RPMI7951 (cell line): ENCODE measurements around the gene EPS8. TPM values are rescaled to one million over a fixed set of nuclear protein-coding genes. Genes with fewer than 3 reads are reported as not detected.
"Not testable (repeated sequence)": the region's sequence is repeated elsewhere in the genome, so short reads cannot be mapped to it uniquely, and the experiment has no call there.

Source experiments
- DNase-seq: peaks from one replicate; pipeline ENCODE4 v3.0.0-alpha.2; 2012; ENCODE audit warnings: low read depth
- total RNA-seq: library from RNA; depleted of rRNA; stranded (reverse); fragments of >200 nt; shearing (Covaris generic); gene quantifications from 2 replicates; pipeline ENCODE4 v1.2.3, GENCODE V29; 2014

Gene EPS8
- total RNA-seq, 1 experiment from 2014 or later, result 38.4 TPM

DNA sequence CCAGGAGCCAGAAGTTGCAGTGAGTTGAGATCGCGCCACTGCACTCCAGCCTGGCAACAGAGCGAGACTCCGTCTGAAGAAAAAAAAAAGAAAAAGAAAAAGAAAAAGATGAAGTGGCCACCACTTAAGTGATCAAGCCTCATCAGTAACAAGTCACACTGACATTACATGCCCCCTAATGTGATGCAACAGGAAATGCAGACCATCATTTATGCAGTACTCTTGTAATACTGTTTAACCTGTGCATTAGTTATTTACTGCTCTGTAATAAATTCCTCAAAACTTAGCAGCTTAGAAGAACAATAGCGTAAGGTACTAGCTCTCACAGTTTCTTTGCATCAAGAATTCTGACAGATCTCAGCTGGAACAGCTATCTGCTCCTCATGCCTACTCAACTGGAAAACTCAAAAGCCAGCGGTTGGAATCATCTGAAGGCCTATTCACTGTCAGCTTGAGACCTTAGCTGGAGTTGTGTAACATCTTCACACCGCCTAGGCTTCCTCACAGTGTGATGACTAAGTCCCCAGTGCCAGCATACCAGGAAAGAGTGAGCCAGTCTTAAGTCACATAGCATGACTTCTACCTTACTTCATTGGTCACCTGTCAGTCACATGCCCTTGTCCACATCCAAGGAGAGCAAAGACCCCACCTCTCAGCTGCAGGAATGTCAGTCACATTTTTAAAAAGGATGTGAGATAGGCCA is 31.5 kb downstream of the EPS8 start:
- peak; percentile 92 for DNase-seq

DNA sequence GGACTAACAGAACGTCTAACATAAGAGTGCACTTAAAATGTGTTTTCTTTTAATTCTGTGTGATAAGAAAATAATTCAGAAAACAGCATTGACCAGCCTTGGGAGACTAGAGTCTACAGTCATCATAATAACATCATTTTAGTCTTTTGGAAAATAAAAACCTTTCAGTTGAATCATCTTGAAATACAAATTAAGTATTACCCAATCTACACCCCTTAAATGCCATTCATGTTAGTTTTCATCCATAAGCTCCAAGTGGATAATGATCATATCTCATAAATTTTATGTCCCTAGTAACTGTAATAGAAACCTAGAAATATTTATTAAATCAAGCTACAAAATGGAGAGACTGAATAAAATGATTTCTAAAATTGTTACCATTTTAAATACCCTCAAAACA is 32.4 kb downstream of the EPS8 start:
- no peak for DNase-seq

DNA sequence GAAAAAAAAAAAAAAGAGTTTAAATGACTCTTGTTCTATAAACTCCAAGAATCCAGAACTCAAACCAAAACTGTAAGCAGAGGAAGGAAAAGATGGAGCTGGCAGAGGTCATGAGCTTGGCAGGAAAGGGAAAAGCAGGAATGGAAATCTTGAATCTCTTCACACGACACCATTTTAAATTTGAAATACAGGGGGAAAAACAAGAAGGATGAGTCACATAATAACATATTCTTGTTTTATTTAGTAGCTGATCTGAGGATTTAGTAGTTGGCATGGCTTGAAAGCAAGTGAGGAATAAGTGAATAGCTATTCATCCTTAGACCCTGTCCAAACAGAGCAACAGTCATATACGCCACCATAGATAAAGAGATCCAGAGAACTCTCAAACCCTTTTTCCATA is 35.0 kb downstream of the EPS8 start:
- peak; percentile 33 for DNase-seq

DNA sequence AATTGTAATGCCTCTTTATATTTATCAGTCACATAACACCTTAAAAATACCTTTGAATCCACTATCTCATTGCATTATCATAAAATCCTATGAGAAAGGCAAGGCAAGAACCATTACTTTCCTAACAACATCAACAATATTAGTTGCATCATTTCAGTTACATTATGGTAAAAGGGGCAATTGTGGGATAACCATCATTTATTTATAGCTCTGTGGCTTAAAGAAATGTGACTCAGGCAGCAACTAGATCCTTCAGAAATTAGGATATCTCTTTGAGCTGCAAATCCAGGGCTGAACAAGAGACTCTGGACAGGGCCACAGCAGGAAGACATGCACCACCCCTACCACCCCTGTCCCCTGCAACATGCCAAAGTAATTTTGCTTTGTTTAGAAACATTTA is 36.4 kb downstream of the EPS8 start:
- DNase-seq, result peak; percentile 13

DNA sequence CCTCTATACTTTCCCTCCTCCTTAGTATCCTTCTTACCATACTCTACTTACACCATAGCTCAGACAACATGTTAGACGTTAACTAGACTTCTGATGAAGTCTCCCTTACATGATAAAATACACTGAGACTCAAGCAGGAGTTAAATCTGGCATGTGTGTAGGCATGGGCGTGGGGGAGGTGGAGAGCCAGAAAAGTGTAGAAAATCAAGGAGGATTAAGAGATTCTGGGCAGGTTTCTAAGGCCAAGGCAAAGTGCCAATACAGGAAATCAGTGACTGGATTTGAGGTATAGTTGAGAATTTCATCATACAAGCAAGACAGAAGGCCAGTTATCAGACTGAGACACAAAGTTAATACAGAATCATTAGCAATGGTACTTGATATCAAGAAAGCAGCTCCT is 37.4 kb downstream of the EPS8 start:
- no peak for DNase-seq

DNA sequence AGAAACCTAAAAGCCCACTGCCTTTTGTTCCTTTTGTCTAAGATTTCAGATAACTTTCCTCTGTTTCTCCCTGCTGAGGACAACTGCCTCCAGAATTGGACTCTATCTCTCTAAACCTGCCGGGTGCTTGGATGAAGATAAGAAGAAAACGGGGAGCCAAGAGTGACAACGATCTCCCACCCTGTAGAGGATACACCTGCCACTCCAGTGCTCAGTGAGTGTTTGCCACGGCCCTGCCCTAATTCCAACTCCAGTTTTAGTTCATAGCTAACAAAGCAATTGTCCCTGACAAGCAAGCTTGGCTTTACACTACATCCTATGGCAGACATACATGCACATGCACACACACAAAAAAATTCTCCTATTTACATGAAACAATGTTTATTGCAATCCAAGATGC is 39.3 kb downstream of the EPS8 start:
- DNase-seq, result no peak

DNA sequence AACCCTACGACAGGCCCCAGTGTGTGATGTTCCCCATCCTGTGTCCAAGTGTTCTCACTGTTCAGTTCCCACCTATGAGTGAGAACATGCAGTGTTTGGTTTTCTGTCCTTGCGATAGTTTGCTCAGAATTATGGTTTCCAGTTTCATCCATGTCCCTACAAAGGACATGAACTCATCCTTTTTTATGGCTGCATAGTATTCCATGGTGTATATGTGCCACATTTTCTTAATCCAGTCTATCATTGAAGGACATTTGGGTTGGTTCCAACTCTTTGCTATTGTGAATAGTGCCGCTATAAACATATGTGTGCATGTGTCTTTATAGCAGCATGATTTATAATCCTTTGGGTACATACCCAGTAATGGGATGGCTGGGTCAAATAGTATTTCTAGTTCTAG is 47.3 kb downstream of the EPS8 start:
- not testable (repeated sequence) for DNase-seq

DNA sequence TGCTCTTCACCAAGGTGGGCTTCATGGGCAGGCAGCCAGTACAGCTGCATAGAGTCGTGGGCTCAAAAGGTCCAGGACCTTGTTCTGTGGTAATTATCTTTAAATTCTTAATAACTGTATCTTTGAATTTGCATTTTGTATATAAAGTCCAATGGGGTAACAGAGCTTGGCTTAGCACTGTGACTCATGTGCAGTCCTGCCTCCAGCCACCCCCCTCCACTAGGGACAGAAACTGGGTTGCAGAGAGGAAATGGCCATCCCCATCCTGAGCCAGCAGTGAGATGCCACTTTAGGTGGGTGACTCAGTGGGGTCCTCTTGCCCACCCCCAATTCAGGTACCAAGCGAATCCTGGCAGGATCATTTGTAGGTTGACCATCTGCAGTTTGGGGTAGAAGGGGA is 48.1 kb downstream of the EPS8 start:
- no peak for DNase-seq

DNA sequence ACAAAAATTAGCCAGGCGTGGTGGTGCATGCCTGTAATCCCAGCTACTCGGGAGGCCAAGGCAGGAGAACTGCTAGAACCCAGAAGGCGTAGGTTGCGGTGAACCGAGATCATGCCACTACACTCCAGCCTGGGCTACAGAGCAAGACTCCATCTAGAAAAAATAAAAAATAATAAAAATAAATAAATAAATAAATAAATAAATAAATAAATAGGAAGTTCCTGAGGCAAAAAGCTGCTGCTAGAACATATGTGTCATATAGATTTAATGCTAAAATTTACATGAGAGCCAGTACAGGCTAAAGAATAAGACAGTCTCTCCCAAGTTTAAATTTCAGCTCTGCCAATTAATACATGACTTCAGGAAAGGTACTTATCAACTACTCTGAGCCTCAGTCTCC is 48.8 kb downstream of the EPS8 start:
- DNase-seq, result not testable (repeated sequence)

DNA sequence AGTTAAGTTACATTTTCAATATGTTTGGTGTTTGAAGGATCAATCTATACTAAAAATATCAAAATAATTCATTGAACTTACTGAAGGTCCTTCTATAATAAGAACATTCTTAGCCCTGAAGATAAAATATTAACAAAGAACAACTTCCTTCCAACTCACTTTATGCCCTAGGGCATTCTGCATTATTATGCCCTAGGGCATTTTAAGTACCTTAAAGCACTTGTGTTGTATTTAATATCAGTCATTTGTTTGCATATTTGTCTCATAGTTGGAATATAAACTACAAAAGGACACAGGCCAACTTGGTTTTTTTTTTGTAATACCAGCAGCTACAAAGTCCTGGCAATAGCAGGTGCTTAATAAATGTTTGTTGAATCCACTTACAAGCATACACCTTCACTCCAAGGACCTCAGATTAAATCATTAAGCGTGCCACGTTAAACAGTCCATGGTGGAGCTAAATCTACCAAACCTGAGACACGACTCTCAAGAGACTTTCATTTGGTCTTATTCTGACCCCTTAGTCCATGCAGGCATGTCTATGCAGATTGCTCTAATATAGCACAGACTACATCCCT is 50.7 kb downstream of the EPS8 start:
- DNase-seq, result no peak

DNA sequence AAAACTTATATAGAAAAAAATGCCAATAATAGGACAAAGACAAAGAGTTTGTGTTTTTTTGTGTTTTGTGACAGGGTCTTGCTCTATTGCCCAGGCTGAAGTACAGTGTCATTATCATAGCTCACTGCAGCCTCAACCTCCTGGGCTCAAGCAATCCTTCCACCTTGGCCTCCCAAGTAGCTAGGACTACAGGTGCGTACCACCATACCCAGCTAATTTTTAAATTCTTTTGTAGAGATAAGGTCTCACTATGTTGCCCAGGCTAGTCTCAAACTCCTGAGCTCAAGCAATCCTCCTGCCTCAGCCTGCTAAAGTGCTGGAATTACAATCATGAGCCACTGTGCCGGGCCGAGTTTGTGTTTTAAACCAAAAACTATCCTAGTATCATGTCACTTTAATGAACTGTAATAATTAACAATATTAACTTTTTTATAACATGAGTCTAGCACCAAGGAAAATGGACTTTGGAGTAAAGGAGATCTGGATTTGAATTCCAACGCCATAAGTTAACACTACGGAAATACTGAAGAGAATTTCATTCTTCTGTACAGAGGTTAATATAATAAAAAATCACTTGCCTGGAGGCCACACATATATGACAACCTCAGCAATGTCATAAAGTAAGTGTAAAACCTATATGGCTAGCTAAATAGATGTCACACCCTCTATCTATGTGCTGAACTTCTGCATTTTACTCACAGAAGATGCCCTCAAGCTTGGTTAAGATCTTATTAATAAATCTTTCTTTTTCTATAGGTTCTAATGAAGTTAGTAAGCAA is 53.2 kb downstream of the EPS8 start:
- no peak for DNase-seq

DNA sequence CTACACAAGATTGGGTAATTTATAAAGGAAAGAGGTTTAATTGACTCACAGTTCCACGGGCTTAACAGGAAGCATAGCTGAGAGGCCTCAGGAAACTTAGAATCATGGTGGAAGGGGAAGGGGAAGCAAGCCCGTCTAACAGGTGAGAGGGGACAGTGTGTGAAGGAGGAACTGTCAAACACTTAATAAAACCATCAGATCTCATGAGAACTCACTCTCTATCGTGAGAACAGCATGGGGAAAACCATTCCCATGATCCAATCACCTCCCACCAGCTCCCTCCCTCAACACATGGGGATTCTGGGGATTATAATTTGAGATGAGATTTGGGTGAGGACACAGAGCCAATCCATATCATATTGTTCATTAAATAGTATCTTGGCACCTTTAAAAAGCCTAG is 56.1 kb downstream of the EPS8 start:
- no peak for DNase-seq

DNA sequence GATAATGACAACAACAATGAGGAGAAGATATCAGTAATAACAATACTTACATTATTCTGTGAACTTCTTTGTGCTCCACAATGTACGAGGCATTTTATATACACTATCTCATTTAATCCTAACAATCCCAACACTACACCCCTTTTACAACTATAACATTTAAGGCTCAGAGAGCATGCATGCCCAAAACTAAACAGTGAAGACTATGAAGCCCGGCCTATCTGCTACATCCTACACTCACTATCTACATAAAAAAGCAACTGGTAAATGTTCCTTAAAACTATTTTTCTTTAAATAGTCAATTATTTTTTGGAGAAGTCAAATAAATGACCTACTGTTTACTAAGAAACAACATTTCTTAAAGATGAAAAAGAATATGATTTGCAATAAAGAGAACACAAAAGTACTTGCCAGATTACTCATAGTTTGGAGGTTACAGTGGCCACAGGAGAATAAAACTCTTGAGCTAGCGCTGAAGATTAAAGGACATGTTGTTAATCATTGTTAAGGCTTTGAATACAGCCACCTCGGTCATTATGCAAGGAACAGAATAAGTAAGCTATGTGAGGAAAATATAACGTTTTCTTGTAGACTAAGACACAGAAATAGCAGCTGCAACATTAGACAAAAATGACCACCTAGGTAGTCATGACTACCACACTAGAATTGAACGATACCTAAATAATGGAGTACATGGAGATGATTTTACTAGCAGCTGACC is 56.7 kb downstream of the EPS8 start:
- DNase-seq, result peak; percentile 39

DNA sequence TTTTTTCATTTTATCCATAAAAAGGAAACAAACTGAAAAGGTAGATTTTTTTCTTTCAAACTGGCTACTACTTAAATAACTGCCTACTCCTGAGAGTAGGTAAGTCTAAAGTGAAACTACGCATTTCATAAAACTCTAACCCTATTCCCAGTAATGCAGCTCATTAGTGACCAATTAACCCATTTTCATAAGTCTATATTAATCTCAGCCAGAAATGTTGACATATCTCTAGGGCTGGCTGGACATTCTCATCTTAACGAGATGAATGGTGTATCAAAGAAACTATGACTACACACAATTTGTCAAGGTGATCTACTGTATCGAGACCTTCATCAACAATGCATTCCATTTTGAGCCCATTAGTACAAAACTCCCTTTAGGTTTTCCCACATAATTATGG is 57.2 kb downstream of the EPS8 start:
- no peak for DNase-seq

DNA sequence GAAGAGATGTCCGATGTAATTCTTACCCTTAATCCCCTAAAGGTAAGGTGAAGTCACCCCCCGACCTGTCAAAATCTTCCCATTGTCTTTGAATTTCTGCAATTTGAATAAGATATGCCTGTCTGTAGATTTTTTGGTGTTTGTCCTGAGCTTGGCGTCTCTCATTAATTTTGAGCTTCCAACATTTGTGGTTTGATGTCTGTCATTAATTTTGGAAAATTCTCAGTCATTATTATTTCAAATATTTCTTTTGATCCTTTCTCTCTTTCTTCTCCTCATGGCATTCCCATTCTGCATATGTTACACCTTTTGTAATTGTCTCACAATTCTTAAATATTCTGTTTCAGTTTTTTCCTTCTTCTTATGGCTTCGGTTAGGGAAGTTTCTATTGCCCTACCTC is 60.1 kb downstream of the EPS8 start:
- DNase-seq, result no peak

DNA sequence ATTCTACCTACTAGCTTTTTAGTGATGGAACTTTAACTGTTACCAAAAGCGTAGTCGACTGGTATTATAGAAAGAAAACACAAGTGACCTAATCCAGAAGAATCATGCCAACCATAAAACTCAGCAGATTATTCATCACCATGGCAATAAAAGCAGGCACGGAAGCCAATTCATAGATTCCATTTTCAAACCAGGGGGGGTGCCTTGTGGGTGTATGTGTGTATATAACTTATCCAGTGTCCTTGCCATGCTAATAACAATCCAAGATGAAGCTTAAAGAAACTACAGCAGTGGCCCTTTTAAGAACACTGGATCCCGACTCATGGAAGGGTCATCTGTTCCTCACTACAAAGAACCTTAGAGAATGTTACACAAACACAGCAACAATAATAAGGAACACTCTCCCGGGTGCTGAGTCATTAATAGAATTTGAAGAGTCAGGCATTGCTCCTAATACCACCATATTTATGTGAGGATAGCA is 61.0 kb downstream of the EPS8 start:
- DNase-seq, result peak; percentile 65

DNA sequence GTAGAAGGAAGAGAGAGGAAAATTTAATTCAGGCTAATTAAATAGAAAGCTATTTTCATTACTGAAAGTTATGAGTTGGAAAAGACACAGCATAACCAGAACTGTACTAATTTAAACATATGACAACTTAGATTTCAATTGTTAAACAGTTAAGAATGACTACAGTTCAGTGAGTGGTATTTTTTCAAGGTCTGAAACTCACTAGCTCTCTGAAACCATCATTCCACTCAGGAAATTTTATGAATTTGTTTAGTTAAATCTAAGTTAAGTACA is 62.4 kb downstream of the EPS8 start:
- no peak for DNase-seq

DNA sequence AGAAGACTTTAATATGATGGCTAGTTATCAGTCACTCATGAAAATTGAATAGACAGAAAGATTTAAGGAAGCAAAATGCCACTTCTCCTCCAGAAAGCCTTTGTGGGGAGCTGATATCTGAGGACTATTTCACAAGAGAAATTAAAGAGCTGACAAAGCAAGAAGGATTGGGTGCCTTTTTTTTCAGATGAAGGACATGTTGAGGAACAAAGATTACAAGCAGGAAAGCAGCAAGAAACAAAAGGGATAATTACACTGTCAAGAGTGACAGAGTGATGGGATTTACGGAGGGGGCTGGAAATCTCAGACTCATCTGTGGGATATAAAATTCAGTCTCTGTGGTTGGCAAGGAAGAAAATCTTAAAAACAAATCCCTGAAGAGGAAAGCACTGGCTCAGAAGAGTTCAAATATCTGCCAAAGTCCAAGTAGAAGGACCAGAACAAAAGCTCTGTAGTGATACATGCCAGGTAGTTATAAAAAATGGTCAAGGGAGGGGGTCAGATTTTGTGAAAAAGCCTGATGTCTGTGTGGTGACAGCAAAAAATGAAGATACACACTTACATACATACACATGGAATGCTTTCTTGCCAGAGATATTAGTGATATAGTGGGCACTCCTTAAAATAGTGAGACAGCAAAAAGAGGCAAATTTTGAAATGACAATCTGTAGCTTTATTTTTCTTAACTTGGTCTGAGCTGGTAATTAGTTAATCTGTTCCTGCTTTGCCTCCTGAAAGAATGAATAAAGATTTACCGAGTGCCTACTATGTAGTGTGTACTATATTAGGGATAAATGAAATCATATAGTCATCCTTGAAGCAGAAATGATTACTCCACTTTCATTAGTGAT is 62.9 kb downstream of the EPS8 start:
- DNase-seq, result no peak

DNA sequence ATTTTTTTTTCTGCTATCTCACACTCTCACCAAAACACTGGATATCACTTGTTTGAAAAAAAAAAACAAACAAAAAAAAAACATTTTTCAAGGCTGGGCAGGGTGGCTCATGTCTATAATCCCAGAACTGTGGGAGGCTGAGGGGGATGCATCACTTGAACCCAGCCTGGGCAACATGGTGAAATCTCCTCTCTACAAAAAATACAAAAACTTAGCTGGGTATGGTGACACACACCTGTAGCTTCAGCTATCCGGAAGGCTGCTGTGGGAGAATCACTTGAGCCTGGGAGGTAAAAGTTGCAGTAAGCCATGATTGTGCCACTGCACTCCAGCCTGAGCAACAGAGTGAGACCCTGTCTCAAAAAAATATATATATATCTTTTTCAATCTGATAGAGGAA is 66.2 kb downstream of the EPS8 start:
- DNase-seq, result no peak

DNA sequence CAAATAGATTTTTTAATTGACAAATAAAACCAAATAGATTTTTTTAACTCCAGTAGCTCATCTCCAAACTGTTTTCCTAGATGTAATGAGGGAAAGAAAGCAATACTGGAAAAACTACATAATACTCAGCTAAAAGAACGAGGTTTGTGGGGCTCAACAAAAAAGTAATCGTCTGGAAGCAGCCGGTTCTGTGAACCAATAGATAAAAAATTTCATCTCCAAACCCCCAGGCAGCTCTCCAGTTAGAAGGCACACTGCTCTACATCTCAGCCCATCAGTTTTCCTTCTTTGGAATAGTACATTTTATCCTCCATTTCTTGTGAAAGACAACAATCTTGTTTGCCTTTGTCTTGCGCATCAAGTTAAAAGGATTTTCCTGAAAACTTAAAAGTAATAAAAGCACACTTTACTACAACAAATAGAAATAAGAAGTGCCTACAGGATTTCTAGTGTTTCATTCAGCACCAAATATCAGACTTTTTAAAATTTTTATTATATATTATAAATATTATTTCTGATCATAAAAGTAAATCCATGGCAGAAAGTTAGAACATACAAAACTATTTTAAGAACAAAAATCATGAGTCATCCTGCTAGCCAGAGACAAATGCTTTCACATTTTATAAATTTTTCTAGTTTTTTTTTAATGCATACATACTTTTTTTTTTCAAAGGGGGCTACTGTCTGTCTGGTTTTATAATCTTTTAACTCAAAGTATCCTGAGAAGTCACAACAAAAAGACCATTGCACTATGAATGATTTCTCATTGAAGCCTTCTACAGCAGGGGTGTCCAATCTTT is 67.7 kb downstream of the EPS8 start:
- DNase-seq, result no peak

DNA sequence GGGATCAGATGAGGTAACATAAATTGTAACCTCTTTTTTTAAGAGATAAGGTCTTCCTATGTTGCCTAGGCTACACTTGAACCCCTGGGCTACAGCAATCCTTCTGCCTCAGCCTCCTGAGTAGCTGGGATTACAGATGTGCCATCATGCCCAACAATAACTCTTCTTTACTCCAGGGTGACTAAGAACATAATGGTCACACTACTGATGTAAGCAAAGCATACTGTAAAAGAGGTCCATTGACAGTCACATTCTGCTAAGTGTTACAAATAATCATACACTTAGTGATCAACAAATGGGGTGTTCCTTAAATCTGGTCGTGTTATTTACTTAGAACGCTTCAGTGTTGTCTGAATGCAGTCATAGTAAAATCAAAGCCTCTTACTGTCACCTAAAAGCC is 68.9 kb downstream of the EPS8 start:
- peak; percentile 41 for DNase-seq
